Stimulated activated CD4-positive, alpha-beta T cell treated with anti-CD3 and anti-CD28 coated beads, Interleukin-1b, Interleukin-23, amount 100 ng/mL, for 24 hours (primary cell): Measurements from ENCODE around the gene PHYKPL.
"Not testable (repeated sequence)": the region's sequence is repeated elsewhere in the genome, so short reads cannot be mapped to it uniquely, and the experiment has no call there.

Experiments used
- DNase-seq, 4 experiments: peaks; one replicate each; pipeline ENCODE4 v3.0.0-alpha.2; 2020; ENCODE audit warnings: low read depth in 4 of 4, low spot score in 1 of 4

The PHYKPL gene

DNA sequence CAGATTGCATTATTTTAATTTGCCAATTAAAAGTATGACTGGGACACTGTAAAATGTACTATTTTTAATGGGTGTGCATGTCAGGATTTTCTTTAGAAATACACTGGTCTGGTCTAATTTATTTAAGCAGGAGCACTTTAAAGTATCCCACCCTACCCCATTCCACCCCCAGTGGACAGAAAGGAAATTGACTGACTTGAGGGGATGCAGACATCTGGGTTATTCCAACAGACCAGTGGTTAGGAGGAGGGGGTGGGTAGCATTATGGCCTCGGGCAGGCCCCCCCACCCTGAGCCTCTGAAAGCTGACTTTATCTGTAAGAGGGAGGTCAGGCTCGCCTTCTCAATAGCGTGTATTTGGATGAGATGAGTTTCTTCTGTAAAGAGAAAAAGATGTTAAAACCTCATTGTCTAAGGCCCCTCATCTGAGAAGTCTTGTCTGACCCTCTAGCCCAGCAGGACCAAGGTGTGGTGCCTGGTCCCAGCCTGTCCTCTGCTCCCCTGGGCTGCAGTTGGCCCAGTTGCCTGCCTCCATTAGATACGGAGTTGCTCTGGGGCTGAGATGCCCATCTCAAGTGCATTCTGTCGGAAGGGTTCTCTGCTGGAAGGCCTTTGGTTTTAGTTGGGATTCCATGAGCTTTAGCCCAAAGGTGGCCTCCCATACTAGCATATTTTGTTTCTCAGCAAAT, 23.9 kb downstream of the PHYKPL start:
- DNase-seq, result no peak

DNA sequence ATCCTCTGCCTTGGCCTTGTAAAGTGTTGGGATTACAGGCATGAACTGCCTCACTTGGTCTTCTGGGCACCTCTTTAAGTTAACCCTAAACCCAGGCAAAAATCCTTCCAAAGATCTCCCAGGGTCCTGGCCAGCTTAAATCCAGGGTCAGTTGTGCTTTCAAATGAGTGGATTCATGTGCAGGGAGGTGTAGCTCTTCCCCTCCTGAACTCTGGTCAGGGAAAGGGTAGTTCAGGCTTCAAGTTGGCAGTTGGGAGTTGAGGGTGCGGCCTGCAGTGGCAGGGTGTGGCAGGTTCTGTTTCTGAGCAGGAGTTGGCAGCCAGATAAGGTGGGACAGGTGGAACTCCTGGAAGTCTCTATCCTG, 24.7 kb downstream of the PHYKPL start:
- no peak for DNase-seq

DNA sequence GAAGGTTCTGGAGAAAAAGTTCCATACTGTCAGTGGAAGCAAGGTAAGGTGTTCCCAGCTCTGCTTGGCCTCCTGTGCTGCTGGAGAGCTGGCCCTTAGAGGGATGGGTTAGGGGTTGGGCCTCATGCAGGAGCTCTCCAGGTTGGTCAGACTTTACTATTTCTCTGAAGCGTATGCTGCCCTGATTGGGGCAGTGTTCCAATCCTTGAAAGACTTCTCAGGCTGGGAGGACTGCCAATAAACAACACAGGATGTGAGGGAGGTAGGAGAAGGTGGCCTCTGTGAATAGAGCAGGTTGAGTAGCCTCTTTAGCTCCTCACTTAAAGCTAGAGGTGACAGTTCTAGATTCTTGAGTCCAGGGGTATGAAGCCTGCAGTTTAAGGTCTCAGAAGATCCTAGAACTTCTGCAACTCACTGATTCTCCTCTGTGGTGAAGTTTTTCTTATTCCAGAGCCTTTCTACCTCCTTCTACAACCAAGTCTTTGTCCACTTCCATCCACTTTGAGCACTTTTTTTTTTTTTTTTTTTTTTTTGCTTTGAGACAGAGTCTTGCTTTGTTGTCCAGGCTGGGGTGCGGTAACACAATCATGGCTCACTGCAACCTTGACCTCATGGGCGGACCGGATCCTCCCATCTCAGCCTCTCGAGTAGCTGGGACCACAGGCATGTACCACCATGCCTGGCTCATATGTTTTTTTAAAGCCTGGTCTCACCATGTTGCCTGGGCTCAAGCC, 25.3 kb downstream of the PHYKPL start:
- DNase-seq, result no peak

DNA sequence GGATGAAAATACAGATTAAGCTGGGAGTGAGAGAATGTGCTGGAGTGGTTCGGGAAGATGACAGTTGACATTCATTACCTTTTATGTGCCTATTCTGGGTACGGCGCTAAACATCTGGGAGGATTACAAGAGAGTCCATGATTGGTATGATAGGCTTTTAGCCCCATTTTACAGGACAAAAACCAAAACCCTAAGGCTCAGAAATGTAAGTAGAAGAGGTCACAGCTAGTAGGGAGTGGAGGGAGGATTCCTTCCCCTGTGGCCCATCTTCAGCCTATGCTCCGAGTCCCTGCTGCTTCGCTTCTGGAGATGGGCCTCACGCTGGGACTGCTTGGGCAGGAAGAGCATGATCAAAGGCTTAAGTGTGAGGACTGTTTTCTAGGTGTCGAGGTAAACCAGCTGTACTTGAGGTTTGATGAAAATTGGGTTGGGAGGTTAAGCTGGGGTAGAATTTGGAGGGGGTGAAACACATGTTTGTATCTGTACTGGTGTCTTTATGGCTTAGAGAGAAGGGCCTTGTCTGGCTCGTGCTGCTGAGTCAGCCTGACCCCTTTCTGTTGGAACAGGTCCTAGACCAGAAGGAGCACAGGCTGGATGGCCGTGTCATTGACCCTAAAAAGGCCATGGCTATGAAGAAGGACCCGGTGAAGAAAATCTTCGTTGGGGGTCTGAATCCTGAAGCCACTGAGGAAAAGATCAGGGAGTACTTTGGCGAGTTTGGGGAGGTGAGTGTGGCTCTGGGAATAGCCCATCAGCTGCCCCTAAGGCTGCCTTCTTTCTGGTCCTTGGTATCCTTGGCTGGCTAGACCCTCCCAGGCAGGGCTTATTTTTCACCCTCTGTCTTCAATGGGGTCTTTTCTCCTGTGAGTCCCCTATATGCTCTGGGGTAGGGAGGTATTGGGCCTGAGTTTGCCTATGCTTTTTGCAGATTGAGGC, 26.2 kb downstream of the PHYKPL start:
- no peak for DNase-seq

DNA sequence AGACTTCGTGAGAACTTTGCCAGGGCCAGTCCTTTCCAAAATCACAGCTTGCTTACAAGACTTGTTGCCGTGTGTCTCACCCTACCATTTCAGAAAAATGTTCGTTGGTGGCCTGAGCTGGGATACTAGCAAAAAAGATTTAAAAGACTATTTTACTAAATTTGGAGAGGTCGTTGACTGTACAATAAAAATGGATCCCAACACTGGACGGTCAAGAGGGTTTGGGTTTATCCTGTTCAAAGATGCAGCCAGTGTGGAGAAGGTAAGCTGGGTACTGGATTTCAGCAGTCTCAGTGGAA, 26.9 kb downstream of the PHYKPL start:
- no peak for DNase-seq

DNA sequence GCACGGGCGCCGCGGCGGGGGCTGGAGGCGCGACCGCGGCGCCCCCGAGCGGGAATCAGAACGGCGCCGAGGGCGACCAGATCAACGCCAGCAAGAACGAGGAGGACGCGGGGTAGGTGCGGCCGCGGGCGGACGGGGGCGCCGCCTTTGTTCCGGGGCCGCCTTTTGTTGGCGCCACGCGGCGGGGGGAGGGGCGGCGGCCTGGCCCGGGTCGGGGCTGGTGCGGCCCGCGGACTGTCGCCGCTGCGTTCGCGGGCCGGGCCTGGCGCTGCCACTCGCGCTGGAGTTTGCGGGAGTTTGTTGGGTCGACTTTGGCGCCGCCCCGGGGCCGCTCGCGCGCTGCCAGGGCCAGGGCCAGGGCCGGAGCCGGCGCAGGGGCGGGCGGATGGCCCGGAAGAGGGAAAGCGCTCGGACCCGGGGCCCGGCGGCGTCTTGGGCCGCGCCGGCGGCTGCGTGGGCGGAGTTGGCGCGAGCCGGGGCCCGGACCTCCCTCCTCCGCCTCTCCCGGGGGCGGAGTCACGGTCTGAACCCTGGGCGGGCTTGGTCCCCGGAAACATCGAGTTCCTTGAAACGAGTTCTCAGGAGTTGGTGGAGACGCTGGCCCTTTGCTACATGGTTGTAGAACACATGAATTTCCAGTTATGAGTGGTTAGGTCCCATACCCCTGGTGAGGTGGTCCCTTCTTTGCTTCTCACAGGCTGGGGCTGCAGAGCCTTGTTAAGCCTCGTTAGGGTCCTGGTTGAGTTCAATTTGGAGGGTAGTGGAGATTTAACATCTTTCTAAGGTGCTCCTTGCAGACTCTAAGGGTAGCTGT, 27.5 kb downstream of the PHYKPL start:
- peak; percentile 38 to 76 (median 56) for DNase-seq

DNA sequence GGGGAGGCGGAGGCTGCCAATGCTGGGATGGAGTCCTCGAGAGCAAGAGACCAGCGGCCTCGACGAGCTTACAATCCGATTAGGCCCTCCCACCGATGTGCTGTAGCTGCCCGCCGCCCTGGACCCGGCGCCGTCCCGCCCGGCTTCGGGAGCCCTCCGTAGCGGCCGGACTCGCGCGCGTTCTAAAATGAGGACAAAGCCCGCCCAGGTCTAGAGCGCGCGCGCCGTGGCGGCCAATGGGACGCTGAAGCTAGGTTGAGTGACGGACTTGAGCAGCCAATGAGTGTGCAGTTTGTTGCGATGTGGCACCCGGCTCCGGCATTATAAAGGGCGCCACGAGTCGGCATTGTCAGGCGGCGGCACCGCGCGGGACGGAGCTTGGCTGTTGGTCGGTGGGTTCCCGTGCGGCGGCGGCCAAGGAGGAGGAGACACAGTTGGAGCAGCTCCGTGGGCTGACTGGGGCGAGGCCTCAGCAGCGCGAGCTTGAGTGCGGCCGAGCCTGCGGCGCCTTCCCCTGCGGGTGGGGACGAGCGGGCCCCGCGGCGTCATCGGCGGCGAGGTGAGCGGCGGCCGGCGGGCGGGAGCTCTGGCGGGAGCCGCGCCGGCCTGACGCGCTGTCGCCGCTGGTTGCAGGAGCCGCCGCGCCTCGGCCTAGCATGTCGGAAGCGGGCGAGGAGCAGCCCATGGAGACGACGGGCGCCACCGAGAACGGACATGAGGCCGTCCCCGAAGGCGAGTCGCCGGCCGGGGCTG, 28.2 kb downstream of the PHYKPL start, which contains the start of gene HNRNPAB:
Gene HNRNPAB, plus strand, starts transcription at position 352 of the 753 bp plus-strand sequence. Its CDS starts 305 bp downstream, at position 657.
- DNase-seq, result peak; percentile 91 to 98 (median 94)

DNA sequence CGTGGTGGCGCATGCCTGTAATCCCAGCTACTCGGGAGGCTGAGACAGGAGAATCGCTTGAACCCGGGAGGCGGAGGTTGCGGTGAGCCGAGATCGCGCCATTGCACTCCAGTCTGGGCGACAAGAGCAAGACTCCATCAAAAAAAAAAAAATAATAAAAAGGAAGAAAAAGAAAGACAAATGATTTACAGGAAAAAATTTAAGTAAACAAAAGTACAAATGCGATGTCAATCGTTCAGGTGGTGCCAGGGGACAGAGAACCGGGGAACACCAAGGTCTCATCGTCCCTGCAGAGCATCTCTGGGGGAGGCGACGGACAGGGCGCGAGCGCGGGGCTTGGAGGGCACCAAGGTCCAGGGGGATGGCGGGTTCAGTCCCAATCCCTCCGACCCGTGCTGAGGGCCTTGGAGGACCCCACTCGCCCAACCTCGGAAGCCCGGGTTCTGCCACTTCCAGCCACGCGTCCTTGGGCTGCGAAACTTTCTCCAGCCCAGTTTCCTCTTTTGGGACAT, 28.9 kb downstream of the PHYKPL start:
- no peak for DNase-seq

DNA sequence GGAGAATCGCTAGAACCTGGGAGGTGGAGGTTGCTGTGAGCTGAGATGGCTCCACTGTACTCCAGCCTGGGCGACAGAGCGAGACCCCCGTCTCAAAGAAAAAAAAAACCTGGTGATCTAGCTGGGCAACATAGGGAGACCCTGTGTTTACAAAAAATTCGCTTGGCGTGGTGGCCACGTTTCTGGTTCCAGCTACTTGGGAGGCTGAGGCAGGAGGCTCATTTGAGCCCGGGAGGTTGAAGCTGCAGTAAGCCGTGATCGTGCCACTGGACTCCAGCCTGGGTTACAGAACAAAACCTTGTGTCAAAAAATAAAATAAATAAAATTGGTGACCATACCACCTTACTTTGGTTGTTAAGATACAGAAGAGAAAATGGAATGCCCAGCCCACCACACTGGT, 30.1 kb downstream of the PHYKPL start:
- no peak for DNase-seq

DNA sequence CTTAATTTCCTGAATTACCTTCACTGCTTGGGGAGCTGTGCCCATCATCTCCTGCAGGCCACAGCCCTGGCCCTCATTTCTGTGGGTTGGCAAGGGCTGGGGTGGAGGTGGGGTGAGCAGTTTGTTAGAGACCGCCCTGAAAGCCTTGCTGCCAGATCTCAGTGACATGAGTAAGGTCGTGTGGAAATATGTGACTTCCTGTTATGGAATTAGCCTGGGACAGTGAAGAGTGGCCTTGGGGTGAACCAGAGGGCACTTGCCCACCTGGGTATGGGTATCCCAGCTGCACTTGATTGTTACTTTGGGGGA, 30.7 kb downstream of the PHYKPL start:
- DNase-seq, result no peak

DNA sequence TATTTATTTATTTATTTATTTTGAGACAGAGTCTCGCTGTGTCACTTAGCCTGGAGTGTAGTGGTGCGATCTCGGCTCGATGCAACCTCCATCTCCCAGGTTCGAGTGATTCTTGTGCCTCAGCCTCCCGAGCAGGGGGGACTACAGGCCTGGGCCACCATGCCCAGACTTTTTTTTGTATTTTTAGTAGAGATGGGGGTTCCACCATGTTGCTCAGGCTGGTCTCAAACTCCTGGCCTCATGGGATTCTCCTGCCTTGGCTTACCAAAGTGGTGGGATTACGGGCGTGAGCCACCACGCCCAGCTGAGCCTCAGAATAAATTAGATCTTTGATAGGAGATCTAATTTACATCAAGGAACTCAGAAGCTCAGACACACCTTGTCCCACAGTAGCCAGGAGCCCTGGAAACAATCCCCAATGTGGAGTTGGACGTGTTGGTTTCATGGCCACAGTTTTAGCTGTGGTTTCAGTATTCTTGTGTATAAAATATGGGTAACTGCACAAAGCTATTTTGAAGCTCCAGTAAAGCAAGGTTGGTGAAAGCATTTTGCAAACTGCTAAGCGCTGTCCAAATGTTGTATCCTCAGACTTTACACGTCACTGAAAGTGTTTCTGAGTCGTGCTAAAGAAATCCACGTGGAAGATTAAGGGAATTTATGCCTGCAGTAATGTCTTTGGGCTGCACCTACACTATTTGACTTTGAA, 31.2 kb downstream of the PHYKPL start:
- DNase-seq, result no peak

DNA sequence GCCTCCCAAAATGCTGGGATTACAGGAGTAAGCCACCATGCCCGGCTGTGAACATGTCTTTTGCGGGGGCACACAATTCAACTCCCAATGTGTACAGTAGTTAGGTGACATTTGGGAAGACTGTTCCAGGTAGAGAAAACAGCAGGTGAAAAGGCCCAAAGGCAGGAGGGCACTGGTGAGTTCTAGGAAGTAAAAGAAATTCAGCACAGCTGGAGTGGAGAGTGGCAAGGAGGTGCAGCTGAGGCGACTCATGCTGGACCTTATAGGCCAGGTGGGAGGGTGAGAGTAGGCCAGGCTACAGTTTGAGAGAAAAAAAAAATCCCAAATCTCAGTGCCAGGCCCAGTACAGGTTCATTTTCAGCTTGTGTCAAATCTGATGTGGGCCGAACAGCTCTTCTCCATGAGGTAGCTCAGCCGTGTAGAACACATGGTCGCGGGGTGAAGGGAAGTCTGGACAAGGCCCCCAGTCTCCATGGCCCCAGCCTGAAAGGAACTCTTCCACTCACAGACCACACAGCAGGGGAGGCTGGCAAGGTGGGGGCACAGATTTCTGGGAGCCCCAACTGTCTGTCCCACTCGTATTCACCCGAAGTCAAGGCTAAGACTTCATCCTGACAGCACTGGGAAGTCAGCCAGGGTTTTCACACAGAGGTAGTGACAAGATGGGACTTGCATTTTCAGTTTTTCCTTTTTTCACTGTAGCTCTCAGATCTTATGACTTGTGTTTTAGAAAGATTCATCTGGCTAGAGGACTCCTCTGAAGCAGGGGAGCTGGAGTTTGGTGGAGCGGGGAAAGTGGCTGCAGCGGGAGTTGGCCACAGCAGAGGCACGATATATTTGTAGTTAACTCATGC, 32.8 kb downstream of the PHYKPL start:
- DNase-seq, result no peak

DNA sequence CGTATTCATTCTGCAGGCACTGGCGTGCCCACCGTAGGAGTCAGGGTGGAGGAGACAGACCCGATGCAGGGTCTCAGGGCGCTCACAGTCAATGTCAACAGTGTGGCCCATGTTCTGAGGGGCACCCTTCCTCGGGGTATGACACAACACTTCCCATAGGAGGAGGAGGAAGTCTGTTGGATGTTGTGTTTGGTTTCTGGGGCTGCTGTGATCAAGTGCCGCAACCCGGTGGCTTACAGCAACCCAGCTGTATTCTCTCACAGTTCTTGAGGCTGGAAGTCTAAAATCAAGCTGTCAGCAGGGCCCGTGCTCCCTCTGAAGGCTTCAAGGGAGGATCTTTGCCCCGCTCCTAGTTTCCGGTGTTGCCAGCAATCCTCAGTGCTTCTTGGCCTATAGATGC, 33.9 kb downstream of the PHYKPL start:
- no peak for DNase-seq

DNA sequence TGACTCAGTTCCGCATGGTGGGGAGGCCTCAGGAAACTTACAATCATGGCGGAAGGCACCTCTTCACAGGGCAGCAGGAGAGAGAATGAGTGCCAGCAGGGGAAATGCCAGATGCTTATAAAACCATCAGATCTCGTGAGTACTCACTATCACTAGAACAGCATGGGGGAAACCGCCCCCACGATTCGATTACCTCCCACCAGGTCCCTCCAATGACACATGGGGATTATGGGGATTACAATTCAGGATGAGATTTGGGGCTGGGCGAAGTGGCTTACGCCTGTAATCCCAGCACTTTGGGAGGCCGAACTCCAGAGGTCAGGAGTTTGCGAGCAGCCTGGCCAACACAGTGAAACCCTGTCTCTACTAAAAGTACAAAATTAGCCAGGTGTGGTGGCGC, 34.5 kb downstream of the PHYKPL start:
- DNase-seq, result not testable (repeated sequence)

DNA sequence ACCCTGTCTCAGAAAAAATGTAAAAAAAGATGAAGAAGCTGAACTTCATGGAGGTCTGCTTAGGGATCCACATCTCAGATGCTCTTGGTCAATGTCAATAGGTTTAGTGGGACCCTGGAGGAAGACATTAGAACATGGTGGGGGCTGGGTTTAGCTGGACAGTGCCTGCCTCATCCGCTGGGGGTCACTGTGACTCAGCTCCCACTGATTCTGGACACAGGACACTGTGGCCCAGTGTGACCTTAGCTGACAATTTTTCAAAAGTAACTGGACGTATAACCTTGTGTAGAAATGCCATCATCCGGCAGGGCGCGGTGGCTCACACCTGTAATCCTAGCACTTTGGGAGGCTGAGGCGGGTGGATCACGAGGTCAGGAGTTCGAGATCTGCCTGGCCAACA, 35.6 kb downstream of the PHYKPL start:
- no peak for DNase-seq

DNA sequence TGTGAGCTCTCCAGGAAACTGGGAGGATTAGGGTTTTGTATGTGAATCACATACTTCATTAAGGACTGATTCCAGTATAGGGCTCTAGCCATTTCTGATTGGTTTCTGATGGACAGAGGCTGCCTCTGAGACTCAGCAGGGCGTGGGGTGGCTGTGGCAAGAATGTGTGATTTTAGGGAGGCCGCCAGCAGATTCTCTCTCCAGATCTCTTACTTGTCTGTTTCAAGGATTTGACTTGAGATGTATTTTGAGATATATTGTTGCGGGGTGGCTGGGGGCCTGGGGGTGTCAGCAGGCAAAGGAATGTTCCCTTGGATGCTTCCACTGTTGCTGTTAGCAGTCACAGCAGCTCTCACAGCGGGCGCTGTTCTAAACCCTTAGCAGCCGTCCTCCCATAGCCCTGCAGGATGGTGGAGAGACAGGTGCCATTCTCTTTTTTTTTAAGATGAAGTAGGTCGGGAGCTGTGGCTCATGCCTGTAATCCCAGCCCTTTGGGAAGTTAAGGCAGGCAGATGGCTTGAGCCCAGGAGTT, 36.3 kb downstream of the PHYKPL start:
- DNase-seq, result no peak

DNA sequence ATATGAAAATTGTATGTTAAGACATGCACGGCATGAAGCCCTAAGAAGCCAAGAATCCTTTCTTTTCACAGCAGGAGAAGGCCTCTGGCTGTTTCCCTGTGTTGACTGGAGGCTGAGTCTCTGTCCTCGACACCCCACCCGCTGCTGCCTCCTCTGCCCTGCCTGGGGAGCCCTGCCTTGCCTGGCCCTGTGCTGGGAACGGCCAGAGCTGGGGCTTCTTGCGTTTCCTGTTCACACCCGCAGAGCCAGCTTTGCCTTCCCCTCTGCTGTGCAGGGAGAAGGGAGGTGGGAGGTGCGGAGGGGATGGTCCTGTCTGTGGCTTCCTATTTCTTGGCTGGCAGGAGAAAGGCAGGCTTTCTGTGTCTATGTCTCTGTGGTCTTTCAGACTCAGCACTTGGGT, 38.6 kb downstream of the PHYKPL start:
- DNase-seq, result no peak

DNA sequence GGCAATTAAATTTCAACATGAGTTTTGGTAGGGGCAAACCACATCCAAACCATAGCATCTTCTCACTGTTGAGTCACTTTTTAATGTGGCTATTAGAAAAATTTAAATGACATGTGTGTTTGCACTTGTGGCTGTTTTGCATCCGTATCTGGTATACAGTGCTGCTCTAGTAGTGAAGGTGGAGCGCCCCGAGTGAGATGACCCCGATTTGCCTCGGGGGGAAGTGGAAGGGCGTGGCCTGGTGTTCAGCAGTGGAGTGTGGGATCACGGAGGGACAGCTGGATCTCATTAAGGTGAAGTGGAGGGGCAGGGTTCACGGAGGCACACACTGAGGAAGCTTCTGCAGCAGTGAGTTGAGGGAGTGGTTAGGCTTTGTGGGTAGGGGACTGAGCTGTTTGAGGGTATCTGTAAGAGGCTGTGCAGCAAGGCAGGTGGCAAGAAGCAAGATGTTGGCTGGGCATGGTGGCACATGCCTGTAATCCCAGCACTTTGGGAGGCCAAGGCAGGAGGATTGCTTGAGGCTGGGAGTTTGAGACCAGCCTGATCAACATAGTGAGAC, 39.3 kb downstream of the PHYKPL start:
- DNase-seq, result no peak
